ENCODE results near the gene BIN2.
"Not testable (repeated sequence)": the region's sequence is repeated elsewhere in the genome, so short reads cannot be mapped to it uniquely, and the experiment has no call there.

Gene BIN2

GRCh38 chr12:51307655-51308593 is 16.1 kb downstream of the BIN2 start:
- FAIRE-seq = no peak

- FAIRE-seq = no peak
These were observed 17.5 kb downstream of the BIN2 start for GRCh38 chr12:51306507-51306906.

DNA sequence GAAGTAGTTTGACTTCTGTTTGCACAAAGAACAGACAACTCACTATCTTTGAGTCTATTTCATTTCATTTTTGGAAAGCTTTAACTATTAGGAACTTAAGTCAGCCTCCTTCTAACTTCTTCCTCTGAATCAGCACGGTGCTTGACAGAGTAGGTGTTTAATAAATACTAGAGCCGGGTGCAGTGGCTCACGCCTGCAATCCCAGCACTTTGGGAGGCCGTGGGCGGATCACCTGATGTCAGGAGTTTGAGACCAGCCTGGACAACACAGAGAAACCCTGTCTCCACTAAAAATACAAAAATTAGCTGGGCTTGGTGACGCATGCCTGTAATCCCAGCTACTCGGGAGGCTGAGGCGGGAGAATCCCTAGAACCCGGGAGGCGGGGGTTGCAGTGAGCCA is 23.2 kb downstream of the BIN2 start:
- FAIRE-seq = not testable (repeated sequence)

DNA sequence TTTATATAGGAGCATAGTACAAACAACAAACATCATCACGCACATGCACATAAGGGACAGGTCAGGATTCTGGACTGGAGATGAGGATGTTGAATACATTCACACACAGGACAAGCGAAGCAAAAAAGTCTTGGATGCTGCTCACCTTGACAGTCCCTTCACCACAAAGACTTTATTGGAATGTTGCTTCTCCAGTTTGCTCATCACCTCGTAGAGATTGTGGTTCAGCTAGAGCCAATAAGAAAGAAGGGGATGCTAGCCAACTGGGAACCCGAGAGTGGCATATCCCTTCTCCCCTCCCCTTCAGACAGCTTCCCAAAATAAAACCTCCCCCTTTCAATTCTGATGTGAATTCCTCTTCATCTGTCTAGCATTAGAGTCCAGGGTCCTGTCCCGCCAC is 28.3 kb downstream of the BIN2 start:
- FAIRE-seq = no peak

- FAIRE-seq = not testable (repeated sequence)
These were observed 29.9 kb downstream of the BIN2 start for GRCh38 chr12:51294097-51294496.

DNA sequence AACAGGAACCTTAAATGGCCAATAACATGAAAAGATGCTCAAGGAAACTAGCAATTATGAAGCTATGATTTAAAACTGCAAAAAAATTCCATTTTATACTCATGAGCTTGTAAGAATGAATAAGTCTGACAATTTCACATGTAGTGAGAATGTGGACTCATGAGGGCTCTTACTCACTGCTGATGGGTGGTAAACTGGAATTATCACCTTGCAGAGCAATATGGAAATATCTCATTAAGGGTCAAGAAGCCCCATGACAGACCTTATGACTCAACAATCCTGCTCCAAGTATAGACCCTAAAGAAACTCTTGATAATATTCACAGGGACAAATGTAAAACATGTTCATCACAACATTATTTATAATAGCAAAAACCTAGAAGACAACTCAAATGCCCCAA is 30.3 kb downstream of the BIN2 start:
- no peak for FAIRE-seq

DNA sequence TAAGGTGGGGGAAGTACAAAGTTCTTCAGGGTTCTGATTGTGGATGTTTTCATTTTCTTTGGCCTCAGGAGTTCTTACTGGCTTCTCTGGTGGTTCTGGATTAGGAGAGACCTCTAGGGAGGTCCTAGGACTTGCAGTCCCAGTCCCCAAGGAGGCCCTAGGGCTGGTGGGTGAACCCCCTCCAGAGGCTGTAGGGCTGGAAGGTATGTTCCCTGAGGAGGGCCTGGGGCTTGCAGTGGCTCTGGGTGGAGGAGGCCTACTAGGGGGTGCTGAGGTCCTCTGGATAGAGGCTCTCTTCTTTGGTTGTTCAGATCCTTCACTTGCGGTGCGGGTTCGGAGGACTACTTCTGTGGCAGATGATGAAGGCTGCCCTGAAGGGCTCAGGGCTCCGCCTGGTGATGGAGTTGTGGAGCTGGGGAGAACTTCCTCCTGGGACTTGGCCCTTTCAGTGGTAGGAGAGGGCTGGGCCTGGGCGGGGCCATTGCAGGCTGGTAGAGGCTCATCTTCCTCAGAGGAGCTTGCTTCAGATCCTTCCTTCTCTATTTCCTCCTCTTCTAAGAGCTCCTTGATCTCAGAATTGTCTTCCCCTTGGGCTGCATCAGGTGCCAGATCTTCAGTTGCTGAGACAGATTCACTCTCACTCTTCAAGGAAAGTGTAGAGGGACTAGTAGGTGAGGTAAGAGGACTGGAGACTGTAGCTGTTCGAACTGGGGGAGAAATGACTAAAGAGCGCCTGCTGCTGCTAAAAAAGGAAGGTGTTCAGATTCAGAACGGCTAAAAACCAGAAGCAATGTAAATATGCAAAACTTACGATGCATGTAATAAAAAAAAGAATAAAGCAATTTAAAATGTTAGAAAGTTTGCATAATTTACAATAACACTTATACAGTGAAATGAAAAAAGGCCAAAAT is 32.1 kb downstream of the BIN2 start:
- not testable (repeated sequence) for FAIRE-seq

GRCh38 chr12:51285843-51286242 is 38.1 kb downstream of the BIN2 start:
- no peak for FAIRE-seq

DNA sequence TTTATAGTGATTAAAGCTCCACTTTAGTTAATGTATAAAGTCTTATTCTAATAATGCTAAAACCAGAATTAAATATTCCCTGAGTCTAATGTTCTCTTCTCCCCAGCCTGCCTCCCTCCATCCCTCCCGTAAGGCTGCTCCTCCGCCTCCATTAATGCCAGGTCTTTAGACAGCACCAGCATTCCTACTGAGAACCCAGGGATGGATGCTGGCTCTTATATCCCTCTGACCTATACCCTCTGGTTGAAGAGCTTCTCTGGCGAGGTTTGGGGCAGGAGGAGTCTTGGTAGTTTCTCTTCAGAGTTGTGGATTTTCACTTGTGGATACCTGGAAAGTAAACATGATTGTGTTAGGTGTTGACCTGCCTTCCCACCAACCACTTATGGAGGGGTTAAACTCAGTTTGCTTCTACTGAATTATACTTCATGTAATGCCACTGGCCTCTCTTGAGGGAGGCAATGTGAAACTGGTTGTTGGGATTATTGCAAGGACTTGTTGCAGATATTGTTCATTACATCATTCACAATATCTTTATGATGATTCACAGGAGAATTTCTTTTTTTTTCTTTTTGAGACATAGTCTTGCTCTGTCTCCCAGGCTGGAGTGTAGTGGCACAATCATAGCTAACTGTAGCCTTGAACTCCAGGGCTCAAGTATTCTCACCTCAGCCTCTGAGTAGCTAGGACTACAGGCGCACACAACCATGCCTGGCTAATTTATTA is 42.6 kb downstream of the BIN2 start:
- FAIRE-seq = no peak

- no peak for FAIRE-seq
These were observed 48.9 kb downstream of the BIN2 start for GRCh38 chr12:51275088-51275487.

DNA sequence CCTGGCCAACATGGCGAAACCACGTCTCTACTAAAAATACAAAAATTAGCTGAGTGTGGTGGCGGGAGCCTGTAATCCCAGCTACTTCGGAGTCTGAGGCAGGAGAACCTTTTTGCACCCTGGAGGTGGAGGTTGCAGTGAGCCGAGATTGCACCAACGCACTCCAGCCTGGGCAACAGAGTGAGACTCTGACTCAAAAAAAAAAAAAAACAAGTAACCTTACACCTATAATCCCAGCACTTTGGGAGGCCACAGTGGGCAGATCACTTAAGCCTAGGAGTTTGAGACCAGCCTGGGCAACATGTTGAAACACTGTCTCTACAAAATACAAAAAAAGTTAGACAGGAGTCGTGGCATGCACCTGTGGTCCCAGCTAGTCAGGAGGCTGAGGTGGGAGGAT is 51.2 kb downstream of the BIN2 start:
- not testable (repeated sequence) for FAIRE-seq

DNA sequence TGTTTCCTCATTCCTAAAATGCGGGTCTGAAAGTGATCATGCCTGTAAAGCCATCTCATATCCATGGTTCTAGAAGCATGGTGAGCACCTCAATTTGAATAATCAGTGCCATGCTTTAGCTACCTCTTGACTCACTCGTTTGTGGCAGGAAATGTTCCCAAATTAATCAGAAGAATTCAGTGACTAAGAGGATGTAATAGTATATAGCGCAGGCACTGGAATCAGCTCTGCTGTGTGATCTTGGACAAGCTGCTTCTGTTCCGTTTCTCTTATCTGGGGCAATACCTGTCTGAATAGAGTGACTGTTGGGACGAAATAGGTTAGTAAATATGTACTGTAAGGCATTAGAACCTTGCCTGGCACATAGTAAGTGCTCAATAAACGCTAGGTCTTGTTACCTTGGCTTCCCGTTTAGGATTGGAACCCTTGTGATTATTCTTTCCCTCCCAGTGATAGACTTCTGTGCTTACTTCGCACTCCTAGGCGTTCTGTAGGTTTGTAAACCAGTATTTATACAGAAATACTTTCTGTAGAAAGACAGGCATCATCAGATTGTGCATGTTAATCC is 52.9 kb downstream of the BIN2 start:
- FAIRE-seq = no peak

- FAIRE-seq = no peak
These were observed 53.7 kb downstream of the BIN2 start, which contains the start of gene SMAGP for GRCh38 chr12:51270067-51270950. SMAGP (minus strand) TSS chr12:51270415; CDS start chr12:51269278, 1,137 bp downstream.

DNA sequence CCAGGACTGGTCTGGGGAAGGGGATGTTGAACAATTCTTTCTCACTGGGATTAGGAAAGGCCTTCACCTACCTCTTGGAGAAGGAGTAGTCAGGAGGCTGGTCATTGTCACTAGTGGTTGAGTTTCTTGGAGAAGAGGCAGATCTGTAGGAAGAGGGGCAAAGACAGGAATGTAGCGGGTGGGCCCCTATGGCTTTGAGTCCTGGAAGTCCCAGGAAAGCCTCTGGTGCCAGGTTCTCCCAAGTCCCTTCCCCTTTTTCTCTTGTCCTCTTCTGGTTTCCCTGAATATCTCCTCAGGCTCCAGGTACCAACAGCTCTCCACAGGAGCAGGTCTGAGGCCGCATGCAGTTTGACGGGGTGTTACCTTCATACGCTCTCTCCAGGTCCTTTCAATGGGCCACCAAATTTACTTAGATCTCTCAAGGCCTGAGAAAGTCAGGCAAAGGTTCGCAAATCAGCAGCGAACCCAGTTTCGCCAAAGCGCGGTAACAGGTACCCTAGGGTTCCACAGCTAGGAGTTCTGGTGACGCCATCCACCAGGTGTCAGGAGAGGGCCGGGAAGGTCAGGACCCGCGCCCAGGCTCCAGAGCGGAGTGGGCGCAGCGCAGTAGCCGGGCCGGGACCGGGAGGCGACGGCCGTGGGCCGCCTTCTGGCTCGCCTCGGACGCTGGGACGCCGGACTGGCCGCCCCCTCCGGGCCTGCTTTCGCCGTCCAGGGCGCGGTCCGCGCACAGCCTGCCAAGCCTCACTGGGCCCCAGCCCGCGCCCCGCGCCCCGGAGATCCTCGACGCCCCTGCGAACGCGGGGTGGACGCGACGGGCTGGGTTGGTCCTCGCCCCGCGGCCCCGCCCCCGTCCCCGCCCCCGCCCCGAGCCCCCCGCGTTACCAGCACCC is 54.6 kb downstream of the BIN2 start:
- no peak for FAIRE-seq

GRCh38 chr12:51265024-51265423 is 59.0 kb downstream of the BIN2 start:
- FAIRE-seq = no peak

- FAIRE-seq = no peak
These were observed 59.7 kb downstream of the BIN2 start for GRCh38 chr12:51264297-51264696.

GRCh38 chr12:51263341-51263740 is 60.6 kb downstream of the BIN2 start:
- FAIRE-seq = no peak

GRCh38 chr12:51262758-51263177 is 61.2 kb downstream of the BIN2 start:
- no peak for FAIRE-seq

DNA sequence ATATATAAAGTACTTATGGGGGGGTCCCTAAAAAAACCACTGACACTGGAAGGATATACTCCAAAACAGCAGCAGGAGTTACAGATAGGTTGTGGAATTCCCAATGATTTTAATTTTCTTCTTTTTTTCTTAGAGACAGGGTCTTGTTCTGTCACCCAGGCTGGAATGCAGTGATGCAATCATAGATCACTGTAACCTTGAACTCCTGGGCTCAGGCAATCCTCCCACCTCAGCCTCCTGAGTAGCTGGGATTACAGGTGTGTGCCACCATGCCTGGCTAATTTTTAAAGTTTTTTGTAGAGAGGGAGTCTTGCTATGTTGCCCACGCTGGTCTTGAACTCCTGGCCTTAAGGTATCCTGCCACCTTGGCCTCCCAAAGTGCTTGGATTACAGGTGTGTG is 64.4 kb downstream of the BIN2 start:
- FAIRE-seq = not testable (repeated sequence)

GRCh38 chr12:51254536-51254935 is 69.4 kb downstream of the BIN2 start:
- FAIRE-seq = no peak
